GM23338 (cell line): ENCODE results near the gene CPLX1. TPM values are rescaled to one million over a fixed set of nuclear protein-coding genes. Genes with fewer than 3 reads are reported as not detected.
"Not testable (repeated sequence)": the region's sequence is repeated elsewhere in the genome, so short reads cannot be mapped to it uniquely, and the experiment has no call there.

Source experiments
- ATAC-seq: fragments of 200-7000 bp; cut with Tn5 transposase; 3 replicates; pipeline ENCODE4 v1.9.1; 2020
- DNase-seq: peaks from one replicate; pipeline ENCODE4 v3.0.0-alpha.2; 2015; ENCODE audit warnings: low spot score
- H2AFZ ChIP-seq: fragments of 200-600 bp; sonication (generic); 2 replicates; pipeline ENCODE4 v1.8.0; 2016; ENCODE audit warnings: antibody characterized with exemption, mild to moderate bottlenecking, moderate library complexity
- H3F3A ChIP-seq: fragments of 200-600 bp; sonication (generic); replicated peaks from 2 replicates; pipeline ENCODE4 v1.8.0; 2017; ENCODE audit warnings: antibody characterized with exemption, mixed run types, low read depth
- H3K27ac ChIP-seq: fragments of 200-600 bp; sonication (generic); 2 replicates; pipeline ENCODE4 v1.6.1; 2016; ENCODE audit warnings: low read depth
- H3K27me3 ChIP-seq: fragments of 200-600 bp; sonication (generic); 2 replicates; pipeline ENCODE4 v1.8.0; 2016; ENCODE audit warnings: mild to moderate bottlenecking, mixed run types, moderate library complexity; ENCODE audit not compliant: insufficient read depth
- H3K36me3 ChIP-seq: fragments of 200-600 bp; sonication (generic); 2 replicates; pipeline ENCODE4 v1.8.0; 2016; ENCODE audit warnings: mild to moderate bottlenecking; ENCODE audit not compliant: insufficient read depth
- H3K4me1 ChIP-seq: fragments of 200-600 bp; sonication (generic); 2 replicates; pipeline ENCODE4 v1.8.0; 2016; ENCODE audit warnings: mild to moderate bottlenecking, moderate library complexity; ENCODE audit not compliant: insufficient read depth
- H3K4me2 ChIP-seq: fragments of 200-600 bp; sonication (generic); 2 replicates; pipeline ENCODE4 v1.7.1; 2017; ENCODE audit warnings: mixed run types
- H3K4me3 ChIP-seq: fragments of 200-600 bp; sonication (generic); 2 replicates; pipeline ENCODE4 v1.6.1; 2016; ENCODE audit warnings: mixed run types
- H3K79me2 ChIP-seq: fragments of 200-600 bp; sonication (generic); replicated peaks from 2 replicates; pipeline ENCODE4 v1.8.0; 2017; ENCODE audit warnings: mild to moderate bottlenecking; ENCODE audit not compliant: insufficient read depth
- H3K9me2 ChIP-seq: fragments of 200-600 bp; sonication (generic); 2 replicates; pipeline ENCODE4 v1.8.0; 2017; ENCODE audit not compliant: insufficient read depth
- H4K20me1 ChIP-seq: fragments of 200-600 bp; sonication (generic); replicated peaks from 2 replicates; pipeline ENCODE4 v1.8.0; 2017; ENCODE audit warnings: mild to moderate bottlenecking; ENCODE audit not compliant: insufficient read depth
- H3K27ac Mint-ChIP-seq: 2 replicates; pipeline ENCODE4 v1.8.0; 2020; ENCODE audit warnings: inconsistent platforms, mild to moderate bottlenecking, moderate library complexity, mixed read lengths
- H3K27me3 Mint-ChIP-seq: 3 replicates; pipeline ENCODE4 v1.8.0; 2022; ENCODE audit warnings: low read depth, mild to moderate bottlenecking, moderate library complexity, mixed read lengths, inconsistent platforms; ENCODE audit not compliant: insufficient read depth, poor library complexity
- H3K36me3 Mint-ChIP-seq: 3 replicates; pipeline ENCODE4 v1.8.0; 2021; ENCODE audit warnings: low read depth, mild to moderate bottlenecking, inconsistent platforms, moderate library complexity, mixed read lengths
- H3K4me1 Mint-ChIP-seq: 3 replicates; pipeline ENCODE4 v1.8.0; 2020; ENCODE audit warnings: mild to moderate bottlenecking, inconsistent platforms, mixed read lengths
- H3K4me3 Mint-ChIP-seq: 3 replicates; pipeline ENCODE4 v1.8.0; 2021; ENCODE audit warnings: moderate library complexity, mild to moderate bottlenecking, inconsistent platforms, mixed read lengths
- H3K9me3 Mint-ChIP-seq: 3 replicates; pipeline ENCODE4 v1.8.0; 2020; ENCODE audit warnings: moderate library complexity, mild to moderate bottlenecking, inconsistent platforms, mixed read lengths
- CREB1 ChIP-seq: fragments of 250-450 bp; sonication (Bioruptor Pico); IDR thresholded peaks from 2 replicates; pipeline ENCODE4 v1.5.0; 2020; ENCODE audit warnings: low read depth, mild to moderate bottlenecking, moderate library complexity
- ETS1 ChIP-seq: IDR thresholded peaks from 2 replicates; pipeline ENCODE4 v1.6.1; 2016; ENCODE audit warnings: antibody characterized with exemption
- EZH2 ChIP-seq: fragments of 200-600 bp; sonication (generic); IDR thresholded peaks from one replicate; pipeline ENCODE4 v1.8.0; 2017; ENCODE audit warnings: antibody characterized with exemption, mild to moderate bottlenecking, low read depth; ENCODE audit not compliant: unreplicated experiment
- NANOG ChIP-seq: IDR thresholded peaks from 2 replicates; pipeline ENCODE4 v1.6.1; 2016; ENCODE audit warnings: antibody characterized with exemption, borderline replicate concordance
- ZNF114 ChIP-seq: fragments of 250-450 bp; sonication (Bioruptor Pico); IDR thresholded peaks from 2 replicates; pipeline ENCODE4 v1.5.0; 2020; ENCODE audit warnings: mild to moderate bottlenecking, moderate library complexity
- ZNF462 ChIP-seq: fragments of 250-450 bp; sonication (Bioruptor Pico); IDR thresholded peaks from 2 replicates; pipeline ENCODE4 v1.5.0; 2020; ENCODE audit warnings: mild to moderate bottlenecking, moderate library complexity
- polyA plus RNA-seq: library from polyadenylated mRNA; unstranded; fragments of >200 nt; fragmentation: Nextera tagmentation; extraction: Ambion mirVana; gene quantifications from 2 replicates; pipeline ENCODE4 v1.2.1, GENCODE V29; 2016
- total RNA-seq: library from RNA; depleted of rRNA; stranded (reverse); fragments of >200 nt; shearing (Covaris generic); gene quantifications from 2 replicates; pipeline ENCODE4 v1.2.3, GENCODE V29; 2014

The CPLX1 gene
- total and polyA plus RNA-seq, 2 experiments from 2014 or later, result 0.86 to 0.97 TPM

- not testable (repeated sequence) for H3K4me2 ChIP-seq, H3K9me2 ChIP-seq, DNase-seq, ATAC-seq, H3K4me1 ChIP-seq, H2AFZ ChIP-seq, H3K27ac ChIP-seq, H3K4me3 Mint-ChIP-seq, H3F3A ChIP-seq, H3K27ac Mint-ChIP-seq, H3K27me3 ChIP-seq, H3K4me1 Mint-ChIP-seq, H3K27me3 Mint-ChIP-seq, H3K36me3 ChIP-seq, H3K4me3 ChIP-seq
- peaks cover 28% of the 10 kb centered on the region for H4K20me1 ChIP-seq
- peaks cover 10% of the 10 kb centered on the region; the same call in 2 of the 3 replicates for H3K9me3 Mint-ChIP-seq
- peaks cover 39% of the 10 kb centered on the region for H3K79me2 ChIP-seq
- peaks cover 71% of the 10 kb centered on the region for H3K36me3 Mint-ChIP-seq
Measured at GRCh38 chr4:753186-753585, 72.7 kb downstream of the CPLX1 start.

- H3K27ac ChIP-seq, result no peak overlapping the region
- no peak for DNase-seq
- TF ChIP-seq NANOG, result no peak
- TF ChIP-seq ZNF114, result no peak
- no peak for TF ChIP-seq EZH2
- Mint-ChIP-seq H3K27me3 (peaks cover 3% of the 10 kb centered on the region), H3K9me3 (peaks cover 8% of the 10 kb centered on the region; the same call in 2 of the 3 replicates), H3K27ac (no peak overlapping the region), H3K4me1 (no peaks in the 10 kb centered on the region; the same call in 2 of the 3 replicates), H3K36me3 (peaks cover 69% of the 10 kb centered on the region), H3K4me3 (no peak overlapping the region)
- no peak overlapping the region for H2AFZ ChIP-seq
- no peak overlapping the region for H3K4me2 ChIP-seq
- no peaks in the 10 kb centered on the region for H3K4me1 ChIP-seq
- peaks cover 28% of the 10 kb centered on the region for H4K20me1 ChIP-seq
- peaks cover 44% of the 10 kb centered on the region for H3K79me2 ChIP-seq
- H3K27me3 ChIP-seq, result no peaks in the 10 kb centered on the region
- H3K36me3 ChIP-seq, result 0 out of 2 replicates have a peak, but pooled peaks cover 3% of the 10 kb centered on the region
- no peak overlapping the region for H3K4me3 ChIP-seq
- no peaks in the 10 kb centered on the region for H3K9me2 ChIP-seq
- H3F3A ChIP-seq, result no peaks in the 10 kb centered on the region
- no peak for ATAC-seq
Measured at GRCh38 chr4:752196-752861, 73.6 kb downstream of the CPLX1 start.

- Histone ChIP-seq H3K9me2 (no peaks in the 10 kb centered on the region), H4K20me1 (peaks cover 27% of the 10 kb centered on the region), H3K4me2 (no peak overlapping the region), H3K27ac (no peak overlapping the region), H3K79me2 (peaks cover 44% of the 10 kb centered on the region), H3K36me3 (0 out of 2 replicates have a peak, but pooled peaks cover 3% of the 10 kb centered on the region), H3F3A (no peaks in the 10 kb centered on the region), H3K4me3 (no peak overlapping the region), H3K4me1 (no peaks in the 10 kb centered on the region), H2AFZ (no peak overlapping the region), H3K27me3 (no peaks in the 10 kb centered on the region)
- Mint-ChIP-seq H3K27ac (no peak overlapping the region), H3K9me3 (peaks cover 8% of the 10 kb centered on the region; the same call in 2 of the 3 replicates), H3K4me1 (no peaks in the 10 kb centered on the region; the same call in 2 of the 3 replicates), H3K4me3 (no peak overlapping the region), H3K36me3 (peaks cover 62% of the 10 kb centered on the region), H3K27me3 (peaks cover 3% of the 10 kb centered on the region)
- no peak for DNase-seq
- ATAC-seq, result no peak
- TF ChIP-seq NANOG, result no peak
- TF ChIP-seq EZH2, result no peak
- no peak for TF ChIP-seq CREB1
- no peak for TF ChIP-seq ZNF462 (CRISPR knock-in tag)
- TF ChIP-seq ETS1, result no peak
Measured at GRCh38 chr4:751676-752075, 74.3 kb downstream of the CPLX1 start.
